GM12801 (cell line): ENCODE data around the gene PIK3C2G.

Experiments used
- CTCF ChIP-seq: IDR thresholded peaks from one replicate; pipeline ENCODE4 v1.5.1; 2011; ENCODE audit warnings: control low read depth; ENCODE audit not compliant: insufficient read length; ENCODE audit errors: extremely low read depth

The PIK3C2G gene

GRCh38 chr12:18470251-18470650, 208.9 kb downstream of the PIK3C2G start:
- TF ChIP-seq CTCF = no peak

- no peak for TF ChIP-seq CTCF
These were observed 211.0 kb downstream of the PIK3C2G start for GRCh38 chr12:18472304-18472703.

GRCh38 chr12:18472806-18473205, 211.5 kb downstream of the PIK3C2G start:
- no peak for TF ChIP-seq CTCF

GRCh38 chr12:18476861-18477260, 215.5 kb downstream of the PIK3C2G start:
- TF ChIP-seq CTCF = no peak

- TF ChIP-seq CTCF = no peak
These were observed 217.9 kb downstream of the PIK3C2G start for GRCh38 chr12:18479256-18479655.

GRCh38 chr12:18482601-18483120, 221.3 kb downstream of the PIK3C2G start:
- TF ChIP-seq CTCF = no peak

GRCh38 chr12:18483698-18484325, 222.5 kb downstream of the PIK3C2G start:
- TF ChIP-seq CTCF = no peak
